Measurements from ENCODE around the gene SLC16A7.

SLC16A7 gene

DNA sequence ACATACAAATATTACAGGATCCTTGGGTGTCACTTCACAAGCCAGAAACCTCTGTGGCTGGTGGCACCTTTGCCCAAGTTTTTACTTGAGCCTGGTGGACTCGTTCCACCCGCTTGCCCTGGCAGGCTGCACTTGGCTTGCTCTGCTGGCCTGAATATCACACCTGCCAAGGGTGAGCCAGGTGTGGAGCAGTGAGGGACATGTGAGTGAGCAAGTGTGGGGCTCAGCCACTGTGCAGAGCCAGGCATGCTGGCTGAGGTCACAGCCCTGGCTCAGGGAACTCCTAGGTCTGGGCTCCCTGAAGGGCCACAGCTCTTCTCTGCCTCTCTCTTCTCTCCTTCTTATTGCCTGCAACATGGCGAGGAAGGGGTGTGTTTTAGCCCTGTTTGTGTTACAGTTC is 82.0 kb downstream of the SLC16A7 start:
- DNase-seq = no peak

- DNase-seq = no peak
Measured at GRCh38 chr12:59678759-59679411, 83.1 kb downstream of the SLC16A7 start.

GRCh38 chr12:59689776-59690175 is 93.9 kb downstream of the SLC16A7 start:
- DNase-seq = no peak

DNA sequence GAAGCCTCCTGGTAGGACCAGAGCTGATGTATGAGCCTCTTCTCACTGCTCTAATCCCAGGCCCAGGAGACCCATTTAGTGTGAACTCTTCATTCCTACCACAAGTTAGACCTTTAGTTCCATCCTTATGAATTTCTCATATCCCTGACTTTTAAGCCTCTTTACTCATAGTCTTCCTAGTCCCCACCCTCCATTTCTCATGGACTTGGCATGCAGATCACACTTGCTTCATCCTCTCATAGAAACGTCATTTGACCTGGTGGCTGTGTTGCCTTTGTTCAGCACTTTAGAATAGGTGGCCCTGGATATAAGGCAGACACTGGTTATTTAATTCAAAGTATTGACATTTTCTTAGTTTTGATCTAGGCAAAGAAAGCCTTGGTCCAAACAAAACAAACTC is 99.5 kb downstream of the SLC16A7 start:
- DNase-seq = no peak

GRCh38 chr12:59698600-59698999 is 102.8 kb downstream of the SLC16A7 start:
- DNase-seq = no peak

DNA sequence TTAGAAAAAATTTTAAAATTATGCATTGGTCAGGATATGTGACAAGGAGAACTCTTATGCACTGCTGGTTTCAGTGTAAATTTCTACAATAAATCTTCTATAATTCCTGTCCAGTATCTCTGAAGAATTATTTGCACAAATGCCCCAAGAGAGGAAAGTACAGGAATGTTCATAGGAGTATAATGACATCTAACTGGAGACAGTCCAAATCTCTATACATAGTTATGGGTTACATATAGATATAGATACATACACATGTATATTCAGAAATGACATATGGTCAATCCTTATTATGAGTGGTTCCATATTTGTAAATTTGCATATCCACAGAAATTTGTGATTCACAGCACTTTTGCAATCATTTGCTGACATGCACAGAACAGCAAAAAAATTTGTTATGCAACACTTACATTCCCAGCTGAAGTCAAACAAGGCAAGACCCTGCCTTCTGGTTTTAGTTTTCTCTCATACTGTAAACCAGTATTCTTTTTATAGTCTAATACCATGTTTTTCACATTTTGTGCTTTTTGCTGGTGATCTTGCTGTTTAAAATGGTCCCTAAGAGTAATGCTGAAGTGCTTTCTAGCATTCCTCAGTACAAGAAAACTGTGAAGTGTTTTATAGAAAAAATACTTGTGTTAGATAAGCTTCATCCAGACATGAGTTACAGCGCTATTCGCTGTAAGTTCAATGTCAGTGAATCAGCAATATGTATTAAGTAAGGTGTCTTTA is 103.8 kb downstream of the SLC16A7 start:
- no peak for DNase-seq

GRCh38 chr12:59700153-59700450 is 104.3 kb downstream of the SLC16A7 start:
- DNase-seq = no peak

DNA sequence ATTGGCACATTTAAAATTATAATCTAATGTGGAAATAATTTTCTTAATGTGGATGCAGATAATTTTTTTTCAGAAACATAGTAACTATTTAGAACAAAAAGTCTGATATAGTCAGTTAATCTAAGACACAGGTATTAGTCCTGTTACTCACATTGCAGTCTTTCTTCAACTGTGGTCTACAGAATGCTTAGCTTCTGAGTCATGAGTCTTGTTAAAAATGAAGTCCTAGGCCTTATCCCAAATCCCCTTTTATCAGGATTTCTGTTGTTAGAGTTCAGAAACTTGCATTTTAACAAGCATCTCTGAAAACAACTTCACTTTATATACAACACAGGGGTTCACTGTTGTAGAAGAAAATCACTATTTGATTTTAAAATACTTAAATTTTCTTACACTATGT is 112.2 kb downstream of the SLC16A7 start:
- no peak for DNase-seq

DNA sequence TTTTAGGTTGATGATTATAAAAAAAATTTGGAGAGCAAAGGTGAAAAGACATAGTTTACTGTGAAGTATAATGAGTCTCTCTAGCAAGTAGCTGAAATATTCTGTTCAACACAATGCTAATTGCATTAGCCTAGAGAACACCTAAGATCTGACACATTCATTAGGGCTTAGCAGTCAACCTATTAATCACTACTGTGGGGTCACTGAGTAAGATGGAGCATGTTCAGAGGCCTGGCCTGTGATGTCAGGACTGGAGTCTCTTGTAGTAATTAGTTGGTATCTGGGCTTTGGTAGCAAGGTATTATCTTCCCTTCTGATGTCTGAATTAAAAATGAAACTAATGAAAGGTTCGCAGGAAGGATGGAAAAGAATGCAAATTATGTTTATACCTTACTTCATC is 112.7 kb downstream of the SLC16A7 start:
- DNase-seq = no peak

GRCh38 chr12:59710004-59710628 is 114.3 kb downstream of the SLC16A7 start:
- no peak for DNase-seq

GRCh38 chr12:59710964-59711363 is 115.1 kb downstream of the SLC16A7 start:
- DNase-seq = no peak

DNA sequence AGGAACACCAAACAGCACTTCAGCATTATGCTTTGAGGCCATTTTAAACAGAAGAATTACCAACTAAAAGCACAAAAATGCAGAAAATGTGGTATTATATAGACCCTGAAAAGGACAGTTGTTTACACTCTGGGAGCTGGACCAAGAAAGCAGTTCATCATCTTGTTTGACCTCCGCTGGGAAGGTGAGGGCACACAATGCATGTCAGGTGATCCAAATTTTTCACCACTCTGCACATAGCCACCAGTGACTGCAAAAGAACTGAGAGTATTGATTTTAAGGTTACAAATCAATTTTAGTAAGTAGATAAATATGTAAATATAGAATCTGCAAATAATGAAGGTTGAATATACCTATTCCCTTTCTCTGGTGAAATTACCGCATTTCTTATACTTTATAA is 119.6 kb downstream of the SLC16A7 start:
- DNase-seq = no peak

- no peak for DNase-seq
Measured at GRCh38 chr12:59716043-59716442, 120.2 kb downstream of the SLC16A7 start.

- DNase-seq = no peak
Measured at GRCh38 chr12:59717436-59717835, 121.6 kb downstream of the SLC16A7 start.

GRCh38 chr12:59719701-59720100 is 123.9 kb downstream of the SLC16A7 start:
- no peak for DNase-seq

GRCh38 chr12:59723520-59723919 is 127.7 kb downstream of the SLC16A7 start:
- no peak for DNase-seq

DNA sequence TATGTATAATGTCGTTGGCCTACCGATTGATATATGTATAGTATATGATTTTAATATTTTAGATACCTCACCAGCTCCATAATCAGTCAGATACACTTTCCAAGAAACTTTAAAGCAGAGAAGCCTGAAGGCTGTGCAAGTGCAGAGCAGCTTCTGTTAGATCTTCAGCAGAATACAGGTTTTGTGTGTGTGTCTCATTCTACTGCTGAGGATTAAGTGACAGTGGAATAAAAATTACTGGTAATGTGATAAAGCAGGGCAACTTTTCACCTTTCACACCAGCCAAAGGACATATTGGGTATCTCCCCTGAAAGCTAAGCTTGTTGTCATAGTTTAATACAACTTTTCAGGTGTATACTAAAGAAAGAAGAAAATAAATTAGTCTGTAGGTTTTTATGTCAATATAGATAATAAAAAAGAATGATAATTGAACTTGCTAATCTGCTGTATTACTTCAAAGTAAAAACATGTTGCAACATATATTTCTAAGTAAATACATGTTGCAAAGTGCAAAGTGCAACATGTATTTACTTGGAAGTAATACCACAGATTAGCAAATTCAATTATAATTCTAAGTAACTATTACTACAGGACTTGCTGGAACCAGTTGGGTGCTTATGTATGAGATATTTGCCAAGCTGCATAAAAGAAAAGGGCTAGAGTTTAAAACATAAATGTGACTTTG is 128.3 kb downstream of the SLC16A7 start:
- no peak for DNase-seq

DNA sequence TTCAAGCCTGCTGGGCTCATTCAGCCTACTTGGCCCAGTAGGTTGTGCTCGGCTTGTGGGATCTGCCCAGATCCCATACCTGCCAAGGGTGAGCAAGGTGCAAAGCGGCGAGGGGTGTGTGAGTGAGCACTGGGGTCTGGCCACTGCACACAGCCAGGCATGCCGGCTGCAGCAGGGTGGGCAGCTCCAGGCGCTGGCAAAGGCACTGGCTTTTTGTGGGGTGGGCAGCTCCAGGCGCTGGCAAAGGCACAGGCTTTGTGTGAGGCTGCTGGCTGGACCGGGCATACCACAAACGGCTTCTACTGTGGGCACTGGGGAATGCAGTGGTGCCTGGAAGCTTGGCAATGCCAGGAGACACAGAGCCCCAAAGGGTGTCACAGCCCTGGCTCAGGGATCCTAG is 137.4 kb downstream of the SLC16A7 start:
- no peak for DNase-seq

DNA sequence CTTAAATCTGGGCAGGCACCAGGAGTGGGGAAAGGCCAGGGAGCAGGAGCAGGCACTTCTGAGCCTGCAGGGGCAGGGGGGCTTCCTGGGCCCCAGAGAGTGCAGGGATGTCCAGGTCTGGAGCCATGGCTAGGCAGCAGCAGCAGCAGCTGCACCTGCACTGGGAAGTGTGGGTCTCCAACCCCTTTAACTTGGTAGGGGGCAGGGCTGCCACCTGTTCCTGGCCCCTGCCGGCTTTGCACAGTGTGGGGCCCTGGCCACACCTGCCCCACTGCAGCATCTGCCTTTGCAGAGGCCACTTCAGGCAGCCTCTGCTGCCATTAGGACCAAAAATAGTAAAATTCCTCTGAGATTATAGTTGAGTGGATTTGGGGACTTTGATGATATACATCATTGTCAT is 138.5 kb downstream of the SLC16A7 start:
- no peak for DNase-seq

GRCh38 chr12:59735231-59735630 is 139.4 kb downstream of the SLC16A7 start:
- DNase-seq = no peak

GRCh38 chr12:59736359-59736758 is 140.5 kb downstream of the SLC16A7 start:
- no peak for DNase-seq

- no peak for DNase-seq
Measured at GRCh38 chr12:59736786-59737185, 141.0 kb downstream of the SLC16A7 start.

DNA sequence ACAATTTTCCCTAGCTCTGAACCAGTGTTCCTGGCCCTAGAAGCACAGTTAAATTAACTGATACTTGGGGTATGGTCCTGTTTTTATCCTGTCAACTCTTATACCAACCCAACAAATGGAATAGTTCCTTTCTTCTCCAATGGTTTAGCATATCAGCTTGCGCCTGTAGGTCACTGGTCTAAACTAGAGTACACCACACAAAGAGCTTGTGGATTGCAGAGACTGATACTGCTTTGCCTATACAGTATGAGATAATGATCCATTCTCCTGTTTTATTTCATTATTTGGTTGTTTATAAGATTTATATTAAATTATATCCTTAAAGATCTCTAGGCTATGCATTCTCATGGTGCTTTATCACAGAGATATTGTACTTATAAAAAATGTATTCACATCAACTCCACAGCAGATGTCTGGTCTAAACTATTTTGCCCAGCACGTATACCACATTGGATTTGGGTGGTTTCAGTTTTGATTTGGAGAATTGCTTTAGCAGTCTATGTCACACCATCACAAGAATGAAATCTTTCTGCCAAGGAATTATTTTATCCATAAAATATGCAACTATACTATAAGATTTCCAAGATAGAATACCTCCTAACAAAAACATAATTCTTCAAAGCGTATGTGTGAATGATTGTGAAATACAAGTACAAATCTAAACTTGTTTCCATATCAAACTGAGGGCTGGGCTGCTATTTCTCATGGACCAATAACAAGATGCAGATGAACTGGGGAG is 142.1 kb downstream of the SLC16A7 start:
- DNase-seq = no peak

All from activated T-cell treated with anti-CD3 and anti-CD28 coated beads, Interleukin-2, amount 50 U/mL, for 1 hour (primary cell).